ENCODE measurements around the gene SH3BGRL2. TPM values are rescaled to one million over a fixed set of nuclear protein-coding genes. Genes with fewer than 3 reads are reported as not detected.

The SH3BGRL2 gene
- total and polyA plus RNA-seq, 2 of the 8 experiments (the other 6 are each of a cell fraction or from before 2014, with no cell fraction given), result 6.0 to 20.3 TPM

GRCh38 chr6:79713701-79714322, 82.7 kb downstream of the SH3BGRL2 start:
- no peak overlapping the region for H3K56ac ChIP-seq (replicated peaks; ENCODE audit: insufficient read length, low read depth, low read length)
- peak overlapping the region; percentile 41; the same call in 1 of the 2 replicates for H2BK12ac ChIP-seq (ENCODE audit: low read depth, low read length)
- no peaks in the 10 kb centered on the region for H3K36me3 ChIP-seq (ENCODE audit: control insufficient read depth in 2 of 4, insufficient read depth in 4 of 4, low read length in 3 of 4)
- H3K9me3 ChIP-seq (ENCODE audit: insufficient read depth in 2 of 2, low read depth in 1 of 2, low read length in 1 of 2), result no peaks in the 10 kb centered on the region
- H4K91ac ChIP-seq (replicated peaks; ENCODE audit: insufficient read length, low read length), result no peak overlapping the region
- TF ChIP-seq EP300 (IDR thresholded peaks at IDR 0.05; ENCODE audit: borderline replicate concordance in 1 of 2, low read depth in 2 of 2, low read length in 2 of 2) (no peak), CREB1 (IDR thresholded peaks at IDR 0.05) (no peak), RBBP5 (IDR thresholded peaks at IDR 0.05; ENCODE audit: borderline replicate concordance, low read depth, low read length) (no peak), JUND (IDR thresholded peaks at IDR 0.05; ENCODE audit: low read length) (no peak), KDM5A (IDR thresholded peaks at IDR 0.05; ENCODE audit: low read length) (0 out of 2 replicates have a peak, but pooled peaks have one; percentile 35), CTCF (IDR thresholded peaks at IDR 0.05; ENCODE audit: control extremely low read depth in 1 of 3, insufficient read depth in 1 of 3, low read depth in 1 of 3, low read length in 3 of 3) (peak; percentile 33 to 60 (median 59)), RAD21 (IDR thresholded peaks at IDR 0.05 in 1 of 2, conservative IDR thresholded peaks at IDR 0.05 in 1 of 2; ENCODE audit: low read depth in 2 of 2, low read length in 2 of 2) (peak; percentile 76 to 80), TEAD4 (IDR thresholded peaks at IDR 0.05; ENCODE audit: low read depth, low read length) (no peak)
- WGBS, 2 experiments (ENCODE audit: extremely low coverage in 1 of 2, insufficient coverage in 1 of 2, insufficient read length in 1 of 2, insufficient replicate concordance in 2 of 2, low coverage in 1 of 2, low lambda C conversion rate in 2 of 2, missing lambda C conversion rate in 1 of 2), result 29% methylated on average over 5 of the region's 5 CpGs; no CpG with 5 or more reads in 1 of the 2 experiments
- H2AFZ ChIP-seq (ENCODE audit: low read length), result peak overlapping the region; percentile 48; the same call in 1 of the 2 replicates
- peaks cover 5 to 11% (median 7%) of the 10 kb centered on the region in 4 experiments for H3K4me1 ChIP-seq (replicated peaks in 1 of 4; ENCODE audit: control insufficient read depth in 3 of 4, insufficient read depth in 4 of 4, low read length in 3 of 4)
- no peaks in the 10 kb centered on the region for H4K20me1 ChIP-seq (replicated peaks in 1 of 2; ENCODE audit: control insufficient read depth in 1 of 2, insufficient read depth in 2 of 2, low read length in 2 of 2)
- H3K23me2 ChIP-seq (ENCODE audit: low read depth, low read length), result no peaks in the 10 kb centered on the region
- no peaks in the 10 kb centered on the region for H3K79me2 ChIP-seq (ENCODE audit: control insufficient read depth in 1 of 2, insufficient read depth in 2 of 2, low read length in 2 of 2)
- no peak overlapping the region for H2BK20ac ChIP-seq (ENCODE audit: low read length)
- no peak overlapping the region for H3K14ac ChIP-seq (ENCODE audit: insufficient read length)
- no peak overlapping the region for H3K9ac ChIP-seq (replicated peaks in 1 of 4; ENCODE audit: extremely low read depth in 1 of 4, low read depth in 3 of 4, low read length in 3 of 4)
- no peak overlapping the region for H3K27ac ChIP-seq (ENCODE audit: low read depth, low read length)
- no peaks in the 10 kb centered on the region for H3K27me3 ChIP-seq (replicated peaks in 1 of 4; ENCODE audit: control insufficient read depth in 3 of 4, extremely low read depth in 1 of 4, insufficient read depth in 3 of 4, low read length in 3 of 4)
- ChIA-PET CTCF (ENCODE audit: partially characterized antibody) (interaction anchor here (0.6 to 4.2 kb wide), 37 partner anchors 9 to 691 kb away, joined by 3 to 23 read pairs (median 4); partner anchors contain the start of gene LCA5), POLR2A (ENCODE audit: partially characterized antibody) (interaction anchor here (1.0 kb wide), 1 partner anchor 83 kb away, joined by 5 read pairs; the partner anchor contains the start of gene SH3BGRL2)
- H4K5ac ChIP-seq (ENCODE audit: insufficient read length, low read depth, low read length), result no peak overlapping the region
- DNase-seq (ENCODE audit: low read depth in 1 of 2, low spot score in 2 of 2) (peak in 1 of 2 experiments; percentile 63), FAIRE-seq (no peak)
- no peaks in the 10 kb centered on the region for H3K79me1 ChIP-seq (ENCODE audit: low read depth, low read length)
- no peak overlapping the region for H2AK5ac ChIP-seq (ENCODE audit: low read depth, low read length)
- H3K23ac ChIP-seq (ENCODE audit: insufficient read length), result no peak overlapping the region
- peak overlapping the region; percentile 52; the same call in 1 of the 2 replicates for H2BK5ac ChIP-seq (ENCODE audit: low read depth, low read length)
- no peak overlapping the region for H4K8ac ChIP-seq (ENCODE audit: extremely low read depth, insufficient read depth, low read length)
- no peak overlapping the region for H3K18ac ChIP-seq (ENCODE audit: extremely low read depth, low read length)
- H2BK120ac ChIP-seq (replicated peaks; ENCODE audit: low read depth, low read length), result no peak overlapping the region
- peak overlapping the region in 1 of 4 experiments; percentile 36; a peak in 1 of 8 replicates for H3K4me3 ChIP-seq (ENCODE audit: extremely low read depth in 1 of 4, insufficient read depth in 2 of 4, low read depth in 3 of 4, low read length in 4 of 4)
- H2BK15ac ChIP-seq (ENCODE audit: low read length), result no peak overlapping the region
- H3K4ac ChIP-seq (replicated peaks; ENCODE audit: insufficient read length, low read depth, low read length), result no peak overlapping the region
- no peak overlapping the region for H3K4me2 ChIP-seq (ENCODE audit: insufficient read depth in 1 of 2, low read depth in 2 of 2, low read length in 2 of 2)

Measured in H1 (cell line).